Suppressor macrophage (primary cell): ENCODE data around the gene SPAG5.

Source experiments
- DNase-seq, 4 experiments: peaks; one replicate each; pipeline ENCODE4 v3.0.0-alpha.2; 2020 to 2022
- total RNA-seq, 17 experiments: gene quantifications; one replicate each; lab custom pipeline; 2026; ENCODE audit warnings: mixed read lengths in 6 of 17, inconsistent platforms in 3 of 17; lab: John Stamatoyannopoulos, UW

The SPAG5 gene, protein sequence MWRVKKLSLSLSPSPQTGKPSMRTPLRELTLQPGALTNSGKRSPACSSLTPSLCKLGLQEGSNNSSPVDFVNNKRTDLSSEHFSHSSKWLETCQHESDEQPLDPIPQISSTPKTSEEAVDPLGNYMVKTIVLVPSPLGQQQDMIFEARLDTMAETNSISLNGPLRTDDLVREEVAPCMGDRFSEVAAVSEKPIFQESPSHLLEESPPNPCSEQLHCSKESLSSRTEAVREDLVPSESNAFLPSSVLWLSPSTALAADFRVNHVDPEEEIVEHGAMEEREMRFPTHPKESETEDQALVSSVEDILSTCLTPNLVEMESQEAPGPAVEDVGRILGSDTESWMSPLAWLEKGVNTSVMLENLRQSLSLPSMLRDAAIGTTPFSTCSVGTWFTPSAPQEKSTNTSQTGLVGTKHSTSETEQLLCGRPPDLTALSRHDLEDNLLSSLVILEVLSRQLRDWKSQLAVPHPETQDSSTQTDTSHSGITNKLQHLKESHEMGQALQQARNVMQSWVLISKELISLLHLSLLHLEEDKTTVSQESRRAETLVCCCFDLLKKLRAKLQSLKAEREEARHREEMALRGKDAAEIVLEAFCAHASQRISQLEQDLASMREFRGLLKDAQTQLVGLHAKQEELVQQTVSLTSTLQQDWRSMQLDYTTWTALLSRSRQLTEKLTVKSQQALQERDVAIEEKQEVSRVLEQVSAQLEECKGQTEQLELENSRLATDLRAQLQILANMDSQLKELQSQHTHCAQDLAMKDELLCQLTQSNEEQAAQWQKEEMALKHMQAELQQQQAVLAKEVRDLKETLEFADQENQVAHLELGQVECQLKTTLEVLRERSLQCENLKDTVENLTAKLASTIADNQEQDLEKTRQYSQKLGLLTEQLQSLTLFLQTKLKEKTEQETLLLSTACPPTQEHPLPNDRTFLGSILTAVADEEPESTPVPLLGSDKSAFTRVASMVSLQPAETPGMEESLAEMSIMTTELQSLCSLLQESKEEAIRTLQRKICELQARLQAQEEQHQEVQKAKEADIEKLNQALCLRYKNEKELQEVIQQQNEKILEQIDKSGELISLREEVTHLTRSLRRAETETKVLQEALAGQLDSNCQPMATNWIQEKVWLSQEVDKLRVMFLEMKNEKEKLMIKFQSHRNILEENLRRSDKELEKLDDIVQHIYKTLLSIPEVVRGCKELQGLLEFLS
- 8.9 to 73.6 (median 24.2) reads per million in 17 experiments for total RNA-seq

DNA sequence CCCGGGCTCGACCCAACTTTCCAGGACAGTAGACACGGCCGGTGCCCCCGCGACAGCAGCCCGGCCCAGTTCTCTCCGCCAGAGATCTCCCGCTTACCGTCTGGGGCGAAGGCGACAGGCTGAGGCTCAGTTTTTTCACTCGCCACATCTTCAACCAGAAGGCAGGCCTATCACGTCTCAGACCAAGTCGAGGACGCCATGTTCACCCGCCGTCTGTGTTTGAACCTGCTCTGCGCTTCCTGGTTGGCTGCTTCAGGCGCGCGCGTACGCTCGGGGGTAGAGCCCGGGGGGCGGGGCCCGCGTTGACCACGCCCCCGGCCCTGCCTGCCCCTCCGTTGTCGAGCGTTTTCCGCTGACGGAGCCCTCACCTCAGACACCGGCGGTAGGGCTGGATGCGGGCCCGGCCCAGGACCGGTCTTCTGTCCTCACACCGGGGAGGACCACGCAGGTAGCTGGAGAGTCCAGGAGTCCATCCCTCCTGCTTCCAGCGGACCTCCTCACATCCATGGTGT lies at the start of gene SPAG5:
Gene SPAG5, minus strand, starts transcription at position 227 of the 512 bp plus-strand sequence. Its CDS starts 79 bp downstream, at position 148.
- peak; percentile 94 to 96 (median 95) for DNase-seq

DNA sequence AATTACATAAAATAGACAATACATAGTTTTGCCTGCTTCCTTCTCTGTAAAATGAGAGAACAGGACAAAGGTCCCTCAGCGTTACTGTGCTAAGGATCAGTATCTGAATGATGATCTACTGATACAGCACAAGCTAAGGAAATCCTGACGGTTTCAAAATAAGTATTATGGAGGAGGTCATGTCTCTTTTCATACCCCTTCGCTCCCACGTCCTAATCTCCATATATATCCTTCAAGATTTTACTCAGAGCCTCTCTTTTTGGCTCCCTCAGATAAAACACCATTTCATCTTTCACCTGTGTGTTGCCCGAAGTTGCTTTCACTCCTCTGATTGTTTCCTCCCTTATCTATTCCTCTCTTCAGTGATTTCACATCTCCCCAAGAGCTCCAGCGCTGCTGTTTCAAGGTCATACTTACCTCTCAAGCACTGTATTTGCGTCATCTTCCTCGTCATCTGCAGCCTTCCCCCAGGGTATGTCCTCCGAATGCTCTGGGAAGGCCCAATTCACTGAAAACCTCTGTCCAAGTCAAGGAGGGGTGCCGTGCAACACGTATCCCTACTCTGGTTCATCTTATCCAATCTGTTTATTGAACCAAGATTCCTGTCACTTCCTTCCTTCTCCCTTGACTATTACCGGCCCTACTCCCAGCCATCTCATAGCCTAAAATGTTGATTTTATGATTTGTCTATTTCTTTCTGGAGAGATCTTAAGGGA lies 47.4 kb upstream of the SPAG5 start:
- DNase-seq: peak in 1 of 4 experiments; percentile 12

- no peak for DNase-seq
These were observed 46.7 kb upstream of the SPAG5 start for GRCh38 chr17:28645576-28645939.

DNA sequence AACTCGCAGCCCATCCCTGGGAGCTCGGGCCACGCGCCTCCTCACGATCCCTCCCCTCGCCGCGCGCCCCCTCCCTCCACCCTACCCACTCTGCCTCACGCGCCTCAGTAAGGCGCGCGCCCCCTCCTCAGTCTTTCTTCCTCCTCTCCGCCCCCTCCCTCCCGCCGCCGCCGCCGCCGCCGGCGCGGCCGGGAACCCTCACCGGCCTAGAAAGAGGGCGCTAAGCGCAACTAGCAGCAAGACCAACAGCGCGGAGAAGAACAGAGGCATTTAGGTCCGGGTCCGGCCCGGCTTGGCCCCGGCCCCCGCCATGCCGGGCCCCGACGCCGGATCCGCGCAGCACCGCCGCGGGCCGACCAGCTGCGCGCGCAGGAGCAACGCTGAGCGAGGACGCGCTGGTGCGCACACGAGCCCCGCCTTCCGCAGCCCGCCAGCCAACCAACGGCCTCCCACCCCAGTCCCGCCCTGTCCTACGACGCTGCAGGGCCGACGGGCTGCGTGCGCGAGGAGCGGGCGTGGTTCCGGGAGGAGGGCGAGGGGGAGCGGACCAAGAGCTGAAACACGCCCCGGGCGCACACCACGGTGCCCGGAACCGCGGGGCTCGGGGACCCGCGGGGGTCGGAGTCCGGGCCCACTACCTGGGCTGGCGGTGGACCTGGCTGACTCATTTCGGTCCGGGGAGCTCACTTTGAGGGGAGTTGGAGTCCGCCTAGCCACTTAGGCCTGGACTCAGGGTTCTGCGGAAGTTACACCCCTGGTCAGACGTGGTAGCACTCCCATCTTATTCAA lies 46.2 kb upstream of the SPAG5 start, which contains the start of gene BLTP2:
Gene BLTP2, minus strand, starts transcription at position 372 of the 789 bp plus-strand sequence. Its CDS starts 102 bp downstream, at position 270.
- peak; percentile 96 to 99 (median 98) for DNase-seq

- DNase-seq: peak; percentile 74 to 86 (median 84)
These were observed 45.4 kb upstream of the SPAG5 start for GRCh38 chr17:28643983-28644786.

GRCh38 chr17:28641579-28641978 lies 42.8 kb upstream of the SPAG5 start:
- no peak for DNase-seq

DNA sequence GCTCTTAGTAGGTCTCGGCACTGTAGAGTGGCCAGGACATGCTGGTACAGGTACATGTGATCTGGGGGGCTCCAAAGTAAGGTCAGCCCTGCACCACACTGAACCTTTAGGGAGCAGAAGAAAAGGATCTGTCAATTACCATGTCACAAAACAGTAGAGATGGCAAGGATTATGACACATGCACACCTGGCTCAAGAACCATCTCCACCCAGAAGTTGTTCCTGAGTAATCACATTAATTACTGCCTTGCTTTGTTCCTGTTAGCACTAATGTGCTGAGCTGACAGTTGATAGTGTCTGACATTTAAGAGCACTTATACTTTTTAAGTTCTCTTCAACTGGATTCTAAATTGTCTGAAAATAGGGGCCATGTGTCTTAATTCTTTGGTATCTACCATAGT lies 36.7 kb upstream of the SPAG5 start:
- DNase-seq: no peak

DNA sequence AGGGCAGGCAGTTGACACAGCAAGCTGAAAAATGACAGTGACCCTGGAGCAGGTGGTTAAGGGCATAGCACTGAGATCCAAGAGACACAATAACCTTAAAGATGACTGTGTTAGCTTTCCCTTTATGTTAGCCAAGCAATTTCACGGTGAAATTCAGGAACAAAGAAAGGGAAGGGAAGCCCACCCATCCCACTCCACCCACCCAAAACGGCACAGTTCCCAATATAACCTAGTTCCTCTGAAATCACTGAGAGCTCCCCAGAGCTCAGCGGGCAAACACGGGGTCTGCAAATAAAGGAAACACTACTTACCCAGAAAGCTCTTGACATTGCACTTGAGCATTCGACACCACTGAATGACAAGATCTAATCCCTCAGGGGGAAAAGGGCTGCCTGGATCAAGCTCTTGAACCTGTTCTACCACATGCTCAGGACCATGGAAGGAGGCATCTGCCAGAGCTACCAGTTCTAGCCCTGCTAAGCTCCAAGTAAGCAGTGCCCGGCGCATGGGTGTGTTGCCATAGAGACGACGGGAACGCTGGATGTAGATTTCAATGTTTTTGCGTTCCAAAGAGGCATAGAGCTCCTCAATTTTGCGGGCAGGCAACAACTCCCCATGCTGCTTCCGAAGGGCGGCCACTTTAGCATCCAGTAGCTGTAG lies 35.5 kb upstream of the SPAG5 start:
- DNase-seq: peak; percentile 40 to 71 (median 60)

- no peak for DNase-seq
These were observed 28.0 kb upstream of the SPAG5 start for GRCh38 chr17:28626818-28627217.

GRCh38 chr17:28624148-28624547 lies 25.3 kb upstream of the SPAG5 start:
- no peak for DNase-seq

DNA sequence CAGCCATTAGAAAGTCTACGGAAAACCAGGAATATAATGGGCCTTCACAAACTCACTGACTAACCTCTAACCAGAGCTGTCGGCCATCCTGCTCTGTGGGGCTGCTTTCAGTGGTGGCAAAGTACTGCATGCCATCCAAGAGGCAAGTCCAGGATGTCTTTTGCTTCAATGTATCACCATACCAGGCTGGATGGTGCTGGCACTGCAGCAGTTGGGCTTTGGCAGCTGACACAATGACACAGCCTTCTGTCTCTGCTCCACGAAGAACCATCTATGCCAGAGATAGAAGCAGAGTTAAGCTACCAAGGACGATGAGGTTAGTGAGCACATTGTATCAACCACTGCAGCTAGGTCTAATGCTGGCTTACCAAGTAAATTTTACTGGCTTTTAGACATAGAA lies 24.9 kb upstream of the SPAG5 start:
- no peak for DNase-seq

GRCh38 chr17:28622186-28622585 lies 23.4 kb upstream of the SPAG5 start:
- DNase-seq: no peak

GRCh38 chr17:28620010-28620409 lies 21.2 kb upstream of the SPAG5 start:
- DNase-seq: no peak

- no peak for DNase-seq
These were observed 19.6 kb upstream of the SPAG5 start for GRCh38 chr17:28618464-28618863.

DNA sequence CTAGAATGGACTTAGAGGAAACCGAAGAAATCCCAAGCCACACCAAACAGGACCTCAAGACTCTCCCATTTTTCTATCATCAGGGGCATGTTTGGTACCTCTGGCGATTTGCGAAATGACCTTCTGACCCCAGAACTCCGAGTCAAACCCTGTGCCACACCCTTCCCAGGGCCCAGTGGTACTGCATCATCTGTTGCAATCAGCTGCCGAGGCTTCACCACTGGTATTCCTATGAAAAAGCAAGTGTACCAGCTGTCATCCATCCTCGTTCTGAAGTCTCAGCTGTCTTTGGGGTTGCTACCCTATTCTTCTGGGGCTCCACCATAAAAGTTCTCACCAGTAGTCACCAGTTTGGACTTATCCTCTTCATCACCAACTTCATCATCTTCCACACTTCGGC lies 17.5 kb upstream of the SPAG5 start:
- no peak for DNase-seq

DNA sequence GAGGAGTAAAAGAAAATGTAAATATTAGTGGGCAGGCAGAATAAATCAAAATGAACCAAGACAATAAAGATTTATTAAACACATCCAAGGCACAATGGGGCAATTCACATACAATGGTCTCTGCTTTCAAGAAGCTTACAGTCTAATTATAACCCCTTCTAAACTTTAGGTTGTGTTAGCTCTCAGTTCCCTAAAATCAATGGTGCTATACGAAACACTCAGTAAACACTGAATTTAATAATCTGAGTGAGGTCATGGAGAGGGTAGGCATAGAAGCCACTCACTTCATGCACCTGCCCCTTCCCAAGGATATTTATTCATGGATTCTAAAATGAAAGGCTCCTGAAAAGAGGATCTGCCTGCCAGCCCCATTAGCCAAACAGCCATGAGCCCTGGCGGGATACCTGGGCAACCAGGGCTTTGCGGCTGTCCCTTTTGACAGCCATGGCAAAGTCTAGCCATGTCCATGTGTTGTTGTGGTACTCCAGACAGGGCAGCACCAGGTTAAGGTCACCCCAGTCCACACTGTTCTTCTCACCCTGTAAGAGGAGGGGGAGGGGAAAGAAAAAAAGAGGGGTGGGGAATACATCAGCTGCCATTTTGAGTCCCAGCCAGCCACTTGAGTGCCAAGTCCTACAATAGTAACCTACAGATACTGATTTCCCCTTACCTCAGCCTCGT lies 16.6 kb upstream of the SPAG5 start:
- DNase-seq: no peak

DNA sequence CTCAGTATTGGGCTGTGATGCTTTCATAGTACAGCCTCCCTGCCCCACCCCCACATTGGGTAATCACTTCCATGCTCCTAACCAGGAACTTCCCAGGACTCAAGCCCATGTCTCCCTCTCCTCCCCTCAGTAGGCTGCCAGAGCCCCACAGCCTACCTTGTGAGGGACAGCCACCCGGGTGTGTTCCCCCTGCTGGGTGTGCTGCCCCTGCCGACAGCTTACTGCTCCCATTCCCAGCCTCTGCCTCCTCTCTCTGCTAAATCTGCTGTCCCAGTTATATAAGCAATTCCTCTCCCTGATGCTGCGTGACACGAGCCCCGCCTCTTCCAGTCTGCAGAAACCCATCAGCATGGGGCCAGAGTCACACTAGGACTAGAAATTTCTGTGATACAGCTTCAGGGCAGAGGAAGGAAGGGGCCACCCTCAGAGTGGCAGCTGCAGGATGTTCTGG lies 15.1 kb upstream of the SPAG5 start, which contains the start of gene RSKR:
Gene RSKR, minus strand, starts transcription at position 255 of the 451 bp plus-strand sequence. Its CDS starts 24 bp downstream, at position 231.
- DNase-seq: no peak
